Fibroblast of lung (primary cell): ENCODE measurements around the gene DHCR24.

ENCODE experiments used
- CTCF ChIP-seq, 2 donors: IDR thresholded peaks in 1 of 2; conservative IDR thresholded peaks in 1 of 2; 1 replicate in 1 of 2; 2 replicates in 1 of 2; pipeline ENCODE4 v1.5.1; 2011 to 2012; ENCODE audit warnings: low read length in 2 of 2, control low read depth in 1 of 2, inconsistent platforms in 1 of 2, low read depth in 1 of 2, mild to moderate bottlenecking in 1 of 2
- EZH2 ChIP-seq: IDR thresholded peaks from 2 replicates; pipeline ENCODE4 v1.5.1; 2012; ENCODE audit warnings: low read length, control low read depth, mild to moderate bottlenecking; ENCODE audit errors: missing control alignments

GRCh38 chr1:54834007-54834541, 52.9 kb downstream of the DHCR24 start:
- TF ChIP-seq CTCF (conservative IDR thresholded peaks at IDR 0.05 in 1 of 2, IDR thresholded peaks at IDR 0.05 in 1 of 2; ENCODE audit: low read depth in 1 of 2, low read length in 2 of 2) (no peak), EZH2 (no peak)
